ENCODE data around the gene ZFAND3. TPM values are rescaled to one million over a fixed set of nuclear protein-coding genes. Genes with fewer than 3 reads are reported as not detected.
A peak's percentile ranks its signal among the peaks of the same experiment; 100 is the strongest.

Gene ZFAND3
- polyA plus RNA-seq, 1 experiment: 15.5 TPM

- TF ChIP-seq CTCF (IDR thresholded peaks at IDR 0.05; ENCODE audit: low read depth, low read length): no peak
- ChIA-PET POLR2A (interaction anchor here (0.6 kb wide), 1 partner anchor 214 kb away, joined by 3 read pairs; no protein-coding TSS in a partner anchor), CTCF (interaction anchor here (0.6 to 4.6 kb wide), 14 partner anchors 9 to 640 kb away, joined by 3 to 52 read pairs (median 8); no protein-coding TSS in a partner anchor)
- Histone ChIP-seq H3K9me3 (ENCODE audit: control insufficient read depth, insufficient read depth, low read length) (no peaks in the 10 kb centered on the region), H3K27me3 (ENCODE audit: control insufficient read depth, insufficient read depth, low read length) (no peaks in the 10 kb centered on the region), H3K27ac (ENCODE audit: low read depth, low read length) (no peak overlapping the region), H3K4me3 (ENCODE audit: low read depth, low read length) (no peak overlapping the region)
- no peak for DNase-seq (ENCODE audit: low read depth, low spot score)
Measured at GRCh38 chr6:38032797-38033196, 213.3 kb downstream of the ZFAND3 start.

GRCh38 chr6:38033442-38033982 is 214.0 kb downstream of the ZFAND3 start:
- ChIA-PET CTCF (interaction anchor here (0.6 to 4.6 kb wide), 32 partner anchors 8 to 535 kb away, joined by 3 to 52 read pairs (median 4); no protein-coding TSS in a partner anchor), POLR2A (no interaction called here)
- no peak for DNase-seq (ENCODE audit: low read depth, low spot score)
- no peak overlapping the region for H3K27ac ChIP-seq (ENCODE audit: low read depth, low read length)
- TF ChIP-seq CTCF (IDR thresholded peaks at IDR 0.05; ENCODE audit: low read depth, low read length): no peak
- H3K27me3 ChIP-seq (ENCODE audit: control insufficient read depth, insufficient read depth, low read length): no peaks in the 10 kb centered on the region
- no peaks in the 10 kb centered on the region for H3K9me3 ChIP-seq (ENCODE audit: control insufficient read depth, insufficient read depth, low read length)
- no peak overlapping the region for H3K4me3 ChIP-seq (ENCODE audit: low read depth, low read length)

- TF ChIP-seq CTCF (IDR thresholded peaks at IDR 0.05; ENCODE audit: low read depth, low read length): peak; percentile 80
- POLR2A ChIA-PET: interaction anchor here (0.5 kb wide), 1 partner anchor 9 kb away, joined by 8 read pairs; no protein-coding TSS in a partner anchor
- H3K4me3 ChIP-seq (ENCODE audit: low read depth, low read length): no peak overlapping the region
- CTCF ChIA-PET: interaction anchor here (0.6 to 4.6 kb wide), 36 partner anchors 8 to 534 kb away, joined by 3 to 52 read pairs (median 4); no protein-coding TSS in a partner anchor
- no peaks in the 10 kb centered on the region for H3K9me3 ChIP-seq (ENCODE audit: control insufficient read depth, insufficient read depth, low read length)
- DNase-seq (ENCODE audit: low read depth, low spot score): peak; percentile 34
- no peak overlapping the region for H3K27ac ChIP-seq (ENCODE audit: low read depth, low read length)
- H3K27me3 ChIP-seq (ENCODE audit: control insufficient read depth, insufficient read depth, low read length): no peaks in the 10 kb centered on the region
Measured at GRCh38 chr6:38034274-38034914, 214.9 kb downstream of the ZFAND3 start.

GRCh38 chr6:38035478-38035877 is 216.0 kb downstream of the ZFAND3 start:
- POLR2A ChIA-PET: no interaction called here
- H3K9me3 ChIP-seq (ENCODE audit: control insufficient read depth, insufficient read depth, low read length): no peaks in the 10 kb centered on the region
- CTCF ChIA-PET: interaction anchor here (0.5 to 4.6 kb wide), 14 partner anchors 11 to 533 kb away, joined by 3 to 52 read pairs (median 8); partner anchors contain the start of gene ZFAND3

More at GRCh38 chr6:38035478-38035877, 216.0 kb downstream of the ZFAND3 start:
- Histone ChIP-seq H3K4me3 (ENCODE audit: low read depth, low read length) (no peak overlapping the region), H3K27ac (ENCODE audit: low read depth, low read length) (no peak overlapping the region), H3K27me3 (ENCODE audit: control insufficient read depth, insufficient read depth, low read length) (no peaks in the 10 kb centered on the region)
- no peak for DNase-seq (ENCODE audit: low read depth, low spot score)
- no peak for TF ChIP-seq CTCF (IDR thresholded peaks at IDR 0.05; ENCODE audit: low read depth, low read length)

Measured in AG04450 (cell line).